DMS153 treated with DMSO at 0.1 percent for 48 hours (cell line): ENCODE measurements around the gene DHX35.

Source experiments
- DNase-seq: peaks from one replicate; lab custom pipeline; 2025; ENCODE audit not compliant: unreplicated experiment; lab: John Stamatoyannopoulos, UW

The DHX35 gene

GRCh38 chr20:39052676-39053075, 90.5 kb downstream of the DHX35 start:
- DNase-seq, result no peak

- no peak for DNase-seq
Measured at GRCh38 chr20:39057143-39057542, 95.0 kb downstream of the DHX35 start.

GRCh38 chr20:39057911-39058310, 95.8 kb downstream of the DHX35 start:
- DNase-seq, result no peak

GRCh38 chr20:39059036-39059435, 96.9 kb downstream of the DHX35 start:
- DNase-seq, result no peak

- no peak for DNase-seq
Measured at GRCh38 chr20:39066471-39067242, 104.5 kb downstream of the DHX35 start.

- no peak for DNase-seq
Measured at GRCh38 chr20:39067526-39068216, 105.5 kb downstream of the DHX35 start.

GRCh38 chr20:39069976-39070375, 107.8 kb downstream of the DHX35 start:
- DNase-seq, result no peak

GRCh38 chr20:39070484-39071231, 108.5 kb downstream of the DHX35 start:
- DNase-seq, result peak; percentile 68

GRCh38 chr20:39072132-39072531, 110.0 kb downstream of the DHX35 start:
- DNase-seq, result no peak

GRCh38 chr20:39072653-39073052, 110.5 kb downstream of the DHX35 start:
- no peak for DNase-seq

GRCh38 chr20:39075731-39076130, 113.6 kb downstream of the DHX35 start:
- DNase-seq, result no peak

- DNase-seq, result no peak
Measured at GRCh38 chr20:39076958-39077357, 114.8 kb downstream of the DHX35 start.

- no peak for DNase-seq
Measured at GRCh38 chr20:39080326-39080725, 118.2 kb downstream of the DHX35 start.

- peak; percentile 50 for DNase-seq
Measured at GRCh38 chr20:39081255-39081654, 119.1 kb downstream of the DHX35 start.

- no peak for DNase-seq
Measured at GRCh38 chr20:39082622-39083398, 120.7 kb downstream of the DHX35 start.

- DNase-seq, result no peak
Measured at GRCh38 chr20:39083761-39084160, 121.6 kb downstream of the DHX35 start.

GRCh38 chr20:39089029-39089428, 126.9 kb downstream of the DHX35 start:
- no peak for DNase-seq
